Activated T-cell treated with anti-CD3 and anti-CD28 coated beads for 48 hours (primary cell): ENCODE data around the gene CEP72.

Experiments used
- DNase-seq: peaks from one replicate; pipeline ENCODE4 v3.0.0-alpha.2; 2020; ENCODE audit warnings: low read depth

The CEP72 gene

GRCh38 chr5:638501-639252 is 26.5 kb downstream of the CEP72 start:
- DNase-seq = no peak

GRCh38 chr5:639253-639530 is 27.1 kb downstream of the CEP72 start:
- no peak for DNase-seq

- DNase-seq = no peak
Measured at GRCh38 chr5:639584-640213, 27.6 kb downstream of the CEP72 start.

- no peak for DNase-seq
Measured at GRCh38 chr5:640461-641330, 28.6 kb downstream of the CEP72 start.

GRCh38 chr5:641331-641765 is 29.2 kb downstream of the CEP72 start:
- no peak for DNase-seq

- DNase-seq = no peak
Measured at GRCh38 chr5:642481-642880, 30.3 kb downstream of the CEP72 start.

GRCh38 chr5:643351-643801 is 31.2 kb downstream of the CEP72 start:
- DNase-seq = no peak

GRCh38 chr5:643811-644271 is 31.7 kb downstream of the CEP72 start:
- no peak for DNase-seq

GRCh38 chr5:644509-644908 is 32.4 kb downstream of the CEP72 start:
- DNase-seq = no peak

- DNase-seq = no peak
Measured at GRCh38 chr5:644971-645370, 32.8 kb downstream of the CEP72 start.

GRCh38 chr5:645421-645820 is 33.3 kb downstream of the CEP72 start:
- DNase-seq = no peak

GRCh38 chr5:646396-647201 is 34.5 kb downstream of the CEP72 start:
- no peak for DNase-seq

- DNase-seq = no peak
Measured at GRCh38 chr5:647311-647710, 35.2 kb downstream of the CEP72 start.

GRCh38 chr5:647727-648126 is 35.6 kb downstream of the CEP72 start:
- no peak for DNase-seq

GRCh38 chr5:651296-652022 is 39.3 kb downstream of the CEP72 start:
- no peak for DNase-seq

GRCh38 chr5:652023-652515 is 39.9 kb downstream of the CEP72 start:
- no peak for DNase-seq

- DNase-seq = no peak
Measured at GRCh38 chr5:652773-653350, 40.7 kb downstream of the CEP72 start.

GRCh38 chr5:654071-654778 is 42.1 kb downstream of the CEP72 start:
- no peak for DNase-seq

- no peak for DNase-seq
Measured at GRCh38 chr5:655406-655805, 43.3 kb downstream of the CEP72 start.

GRCh38 chr5:657570-657969 is 45.4 kb downstream of the CEP72 start:
- no peak for DNase-seq
